T-helper 1 cell treated with Interleukin-12 subunit alpha and Interleukin-12 subunit beta and Interleukin-4 antibody, amounts not matched to agents 30 ng/mL and 1 ng/mL, for 36 hours (primary cell): Measurements from ENCODE around the gene TINCR. TPM values are rescaled to one million over a fixed set of nuclear protein-coding genes. Genes with fewer than 3 reads are reported as not detected.

Experiments used
- intact Hi-C: fragments of 100-400 bp; cut with micrococcal nuclease; formaldehyde crosslinking; loops from one replicate; pipeline ENCODE4 v1.15.1; 2024
- total RNA-seq: library from RNA; stranded (reverse); gene quantifications from 2 replicates; pipeline ENCODE4 v1.2.3, GENCODE V29; 2022

Gene TINCR
- total RNA-seq, 1 donor from 2014 or later, result 0.83 TPM

DNA sequence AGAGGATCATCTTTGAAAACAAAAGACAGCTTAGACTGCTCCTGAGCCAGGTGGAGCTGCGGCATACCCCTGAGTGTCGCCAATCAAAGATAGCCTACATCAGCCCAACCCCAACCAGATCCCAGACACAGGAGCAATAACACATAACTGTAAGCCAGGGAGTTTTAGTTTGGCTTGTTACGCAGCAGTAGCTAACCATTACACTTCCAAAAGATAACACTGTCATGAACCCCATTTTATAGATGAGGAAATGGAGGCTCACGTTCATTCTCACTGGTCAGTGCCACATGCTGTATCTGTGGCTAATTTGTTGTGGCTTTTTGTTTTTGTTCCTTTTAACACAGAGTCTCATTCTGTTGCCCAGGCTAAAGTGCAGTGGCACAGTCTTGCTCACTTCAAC lies 47.3 kb downstream of the TINCR start:
- intact Hi-C loops, result no loop called here

DNA sequence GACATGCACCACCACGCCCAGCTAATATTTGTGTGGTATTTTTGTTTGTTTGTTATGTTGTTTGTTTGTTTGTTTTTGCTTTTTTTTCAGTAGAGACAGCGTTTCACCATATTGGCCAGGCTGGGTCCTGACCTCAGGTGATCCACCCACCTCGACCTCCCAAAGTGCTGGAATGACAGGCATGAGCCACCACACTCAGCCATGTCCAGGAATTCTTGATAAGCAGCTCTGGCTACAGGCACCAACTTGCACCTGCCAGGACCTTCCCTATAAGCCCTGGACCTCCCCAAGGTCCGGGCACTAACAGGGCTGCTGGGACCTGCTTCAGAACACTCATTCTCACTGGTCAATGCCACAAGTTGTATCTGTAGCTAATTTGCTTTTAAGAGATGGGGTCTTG lies 48.7 kb downstream of the TINCR start:
- intact Hi-C loops, result no loop called here

DNA sequence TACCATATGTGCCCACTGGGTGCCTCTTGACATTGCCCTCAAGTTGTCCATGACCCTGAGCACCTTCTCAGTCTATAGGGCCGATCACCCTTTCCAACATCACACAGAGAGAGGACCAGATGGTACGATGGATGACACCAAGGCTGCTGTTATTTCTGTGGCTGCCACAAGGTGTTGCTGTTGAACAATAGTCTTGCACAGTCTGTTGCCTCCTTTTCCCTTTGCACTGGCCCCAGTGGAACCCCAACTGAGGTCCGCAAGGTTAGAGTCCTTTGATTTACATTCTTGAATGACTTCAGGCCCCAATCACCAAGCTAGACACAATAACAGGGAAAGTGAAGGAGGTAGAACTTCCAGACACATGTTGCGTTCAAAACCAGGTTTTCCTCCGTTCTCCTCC lies 52.0 kb downstream of the TINCR start:
- intact Hi-C loops, result no loop called here

DNA sequence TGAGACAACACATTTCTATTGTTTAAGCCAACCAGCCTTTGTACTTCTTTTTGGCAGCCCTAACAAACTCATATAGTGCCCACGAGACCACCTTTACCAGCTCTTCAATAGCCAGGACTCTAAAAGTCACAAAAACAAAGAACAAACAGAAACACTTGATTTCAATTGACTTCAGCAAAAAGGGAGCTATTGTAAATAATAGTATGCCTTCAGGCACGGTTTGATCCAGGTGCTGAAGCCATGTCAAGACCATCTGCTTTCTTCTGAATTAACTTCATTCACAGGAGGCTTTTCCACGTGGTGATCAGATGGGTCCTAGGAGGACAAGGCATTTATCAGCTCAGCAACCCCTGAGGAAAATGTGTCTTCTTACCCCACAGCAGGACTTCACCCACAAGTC lies 53.8 kb downstream of the TINCR start:
- intact Hi-C loops, result no loop called here

DNA sequence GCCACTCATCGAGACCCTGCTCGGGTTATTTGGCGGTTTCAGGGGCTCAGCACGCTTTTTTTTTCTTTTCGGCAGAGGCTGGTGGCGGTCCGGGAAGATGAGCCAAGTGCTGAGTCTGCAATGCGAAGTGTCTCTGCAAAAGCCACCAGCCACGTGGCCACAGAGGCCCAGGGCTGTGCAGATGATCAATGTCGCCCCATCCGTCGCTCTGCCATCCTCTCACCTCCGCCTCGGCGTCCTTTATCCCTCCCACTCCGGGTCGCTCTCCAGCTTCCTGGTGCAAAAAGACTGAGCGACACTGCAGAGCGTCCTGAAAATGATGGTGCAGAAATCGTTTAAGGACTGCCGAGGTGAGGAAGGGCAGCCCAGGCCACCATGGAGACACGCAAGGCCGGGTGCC lies 55.0 kb downstream of the TINCR start:
- intact Hi-C loops, result no loop called here

Other genes starting within 250 kb of the TINCR start
- not detected in 2 replicates for gene PTPRS, start 227.1 kb downstream of the TINCR start, total RNA-seq
- gene ZNRF4, start 112.5 kb downstream of the TINCR start, total RNA-seq, result not detected in 2 replicates
- 95.9 and 116 TPM in 2 replicates for gene SAFB2, start 54.8 kb upstream of the TINCR start, total RNA-seq
- gene SAFB, start 55.1 kb upstream of the TINCR start, total RNA-seq, result 127 and 135 TPM in 2 replicates
- 44.4 TPM in 2 replicates for gene MICOS13, start 112.6 kb upstream of the TINCR start, total RNA-seq
- gene HSD11B1L, start 113.1 kb upstream of the TINCR start, total RNA-seq, result 2.0 and 2.4 TPM in 2 replicates
- gene RPL36, start 122.3 kb upstream of the TINCR start, total RNA-seq, result 692 and 713 TPM in 2 replicates
- gene LONP1, start 152.2 kb upstream of the TINCR start, total RNA-seq, result 82.2 and 82.9 TPM in 2 replicates
- gene CATSPERD, start 152.7 kb upstream of the TINCR start, total RNA-seq, result not detected in 2 replicates
- gene PRR22, start 216.8 kb upstream of the TINCR start, total RNA-seq, result 5.0 and 5.3 TPM in 2 replicates
- gene DUS3L, start 223.2 kb upstream of the TINCR start, total RNA-seq, result 48.8 and 53.7 TPM in 2 replicates
- 0.32 and 0.64 TPM in 2 replicates for gene NRTN, start 237.1 kb upstream of the TINCR start, total RNA-seq